Femur (tissue), 1 donor: Measurements from ENCODE around the gene MAPK8IP2.
A peak's percentile ranks its signal among the peaks of the same experiment; 100 is the strongest.
"Not testable (repeated sequence)": the region's sequence is repeated elsewhere in the genome, so short reads cannot be mapped to it uniquely, and the experiment has no call there.

Source experiments
- DNase-seq: peaks from one replicate; pipeline ENCODE4 v3.0.0-alpha.2; 2017

Gene MAPK8IP2

GRCh38 chr22:50641696-50642607, 41.4 kb downstream of the MAPK8IP2 start:
- DNase-seq, result peak; percentile 46

- not testable (repeated sequence) for DNase-seq
These were observed 42.6 kb downstream of the MAPK8IP2 start for GRCh38 chr22:50643021-50643820.

GRCh38 chr22:50643821-50644101, 43.2 kb downstream of the MAPK8IP2 start:
- not testable (repeated sequence) for DNase-seq

- DNase-seq, result no peak
These were observed 52.7 kb downstream of the MAPK8IP2 start for GRCh38 chr22:50653256-50653655.

- DNase-seq, result not testable (repeated sequence)
These were observed 54.1 kb downstream of the MAPK8IP2 start for GRCh38 chr22:50654664-50655063.

- DNase-seq, result peak; percentile 44
These were observed 55.8 kb downstream of the MAPK8IP2 start for GRCh38 chr22:50656122-50657070.

- DNase-seq, result no peak
These were observed 57.3 kb downstream of the MAPK8IP2 start for GRCh38 chr22:50657925-50658324.

GRCh38 chr22:50659711-50660110, 59.1 kb downstream of the MAPK8IP2 start:
- not testable (repeated sequence) for DNase-seq

GRCh38 chr22:50660306-50660705, 59.7 kb downstream of the MAPK8IP2 start:
- no peak for DNase-seq
